ENCODE data around the gene MSH3.

MSH3 gene

DNA sequence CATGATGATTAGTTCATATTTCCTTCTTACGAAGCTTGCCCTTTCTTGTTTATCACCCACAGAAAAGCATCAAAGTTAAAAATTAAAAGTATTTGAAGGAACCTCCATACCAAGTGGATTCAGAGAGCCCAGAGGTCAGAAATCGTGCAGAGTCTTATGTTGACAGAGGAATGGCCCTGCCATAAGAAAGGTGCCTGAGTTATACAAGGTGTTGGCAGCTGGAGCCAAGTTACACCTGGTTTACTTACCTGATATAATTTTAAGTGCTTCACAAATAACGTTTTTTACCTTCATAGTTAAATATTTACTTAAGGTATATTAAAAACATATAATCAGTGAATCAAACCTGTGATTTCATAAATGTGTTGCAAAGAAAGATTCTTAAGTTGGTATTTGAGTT is 42.6 kb downstream of the MSH3 start:
- no peak for TF ChIP-seq ZFX (IDR thresholded peaks at IDR 0.05)
- TF ChIP-seq, protein P1, sequence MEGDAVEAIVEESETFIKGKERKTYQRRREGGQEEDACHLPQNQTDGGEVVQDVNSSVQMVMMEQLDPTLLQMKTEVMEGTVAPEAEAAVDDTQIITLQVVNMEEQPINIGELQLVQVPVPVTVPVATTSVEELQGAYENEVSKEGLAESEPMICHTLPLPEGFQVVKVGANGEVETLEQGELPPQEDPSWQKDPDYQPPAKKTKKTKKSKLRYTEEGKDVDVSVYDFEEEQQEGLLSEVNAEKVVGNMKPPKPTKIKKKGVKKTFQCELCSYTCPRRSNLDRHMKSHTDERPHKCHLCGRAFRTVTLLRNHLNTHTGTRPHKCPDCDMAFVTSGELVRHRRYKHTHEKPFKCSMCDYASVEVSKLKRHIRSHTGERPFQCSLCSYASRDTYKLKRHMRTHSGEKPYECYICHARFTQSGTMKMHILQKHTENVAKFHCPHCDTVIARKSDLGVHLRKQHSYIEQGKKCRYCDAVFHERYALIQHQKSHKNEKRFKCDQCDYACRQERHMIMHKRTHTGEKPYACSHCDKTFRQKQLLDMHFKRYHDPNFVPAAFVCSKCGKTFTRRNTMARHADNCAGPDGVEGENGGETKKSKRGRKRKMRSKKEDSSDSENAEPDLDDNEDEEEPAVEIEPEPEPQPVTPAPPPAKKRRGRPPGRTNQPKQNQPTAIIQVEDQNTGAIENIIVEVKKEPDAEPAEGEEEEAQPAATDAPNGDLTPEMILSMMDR (conservative IDR thresholded peaks at IDR 0.05), result no peak
- H3K27ac ChIP-seq, result no peak overlapping the region

DNA sequence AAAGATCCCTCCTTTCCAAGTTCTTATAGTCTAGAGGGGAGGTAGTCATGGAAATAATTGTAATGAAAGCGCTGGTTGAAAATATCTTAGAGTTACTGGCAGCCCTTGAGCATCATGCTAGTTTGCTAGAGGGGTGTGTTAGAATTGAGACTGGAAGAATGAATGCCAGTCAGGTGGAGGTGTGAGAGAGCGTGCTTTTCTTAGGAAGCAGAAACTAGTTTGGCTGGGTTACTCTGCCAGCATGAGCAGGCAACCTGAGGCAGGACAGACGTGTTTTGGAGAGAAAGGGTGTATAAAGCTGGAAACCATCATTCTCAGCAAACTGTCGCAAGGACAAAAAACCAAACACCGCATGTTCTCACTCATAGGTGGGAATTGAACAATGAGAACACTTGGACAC is 43.9 kb downstream of the MSH3 start:
- TF ChIP-seq ZFX (IDR thresholded peaks at IDR 0.05), result no peak
- TF ChIP-seq, protein P1 (conservative IDR thresholded peaks at IDR 0.05), result no peak
- no peak overlapping the region for H3K27ac ChIP-seq

DNA sequence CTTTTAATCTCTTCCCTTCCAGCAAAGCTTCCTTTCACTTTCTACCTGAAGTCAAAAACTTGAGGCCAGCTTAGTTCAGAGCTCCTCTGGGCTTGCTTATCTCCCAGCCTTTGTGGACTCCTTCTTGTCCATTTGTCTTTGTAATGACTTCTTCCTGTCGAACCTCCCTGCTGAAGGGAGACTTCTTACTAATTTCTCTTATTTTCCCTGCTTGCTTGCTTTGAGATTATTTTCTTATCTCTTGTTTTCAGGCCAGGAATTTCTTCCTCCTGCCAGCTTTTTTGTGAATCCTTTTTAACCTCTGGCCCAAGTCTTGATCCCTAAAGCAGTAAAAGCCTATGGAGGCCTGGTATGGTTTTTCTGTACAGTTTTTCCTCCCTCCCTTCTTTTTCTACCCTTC is 47.1 kb downstream of the MSH3 start:
- no peak overlapping the region for H3K27ac ChIP-seq
- no peak for TF ChIP-seq ZFX (IDR thresholded peaks at IDR 0.05)
- TF ChIP-seq, protein P1 (conservative IDR thresholded peaks at IDR 0.05), result no peak

DNA sequence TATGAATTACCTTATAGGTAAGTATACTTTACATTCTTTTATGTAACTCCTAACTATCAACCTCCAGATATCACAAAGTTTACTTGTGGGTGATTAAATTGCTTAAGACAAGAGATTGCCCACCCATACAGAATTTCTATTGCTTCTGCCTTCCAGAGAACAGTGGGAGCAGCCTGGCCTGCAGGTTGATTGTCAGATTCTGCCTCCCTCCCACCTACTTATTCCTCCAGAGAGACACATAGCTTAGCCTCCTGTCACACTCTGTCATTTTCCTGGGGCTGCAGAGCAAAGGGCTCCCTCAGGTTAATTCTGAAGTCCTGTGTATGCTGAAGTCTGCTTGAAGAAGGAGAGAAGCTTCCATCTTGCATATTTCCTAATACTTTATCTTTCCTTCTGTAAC is 48.8 kb downstream of the MSH3 start:
- H3K27ac ChIP-seq, result no peak overlapping the region
- no peak for TF ChIP-seq ZFX (IDR thresholded peaks at IDR 0.05)
- TF ChIP-seq, protein P1 (conservative IDR thresholded peaks at IDR 0.05), result no peak

DNA sequence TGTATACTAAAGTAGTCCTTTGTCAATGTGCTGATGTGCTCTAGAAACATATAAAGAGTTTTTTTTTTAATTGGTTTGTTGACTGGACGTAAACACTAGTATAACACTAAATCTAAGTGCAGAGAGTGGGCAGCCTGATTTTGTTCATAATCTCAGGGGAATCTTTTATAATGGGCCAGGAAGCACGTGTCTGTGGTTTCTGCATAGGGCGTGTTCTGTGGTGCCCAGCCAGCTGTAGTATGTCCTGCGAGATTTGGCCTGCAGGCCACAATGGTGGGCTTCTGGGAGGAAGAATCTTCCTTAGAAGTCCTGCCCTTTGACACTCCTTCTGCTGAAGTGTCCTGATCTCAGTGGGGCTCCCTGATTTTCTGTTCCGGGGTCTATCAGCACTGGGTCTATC is 49.3 kb downstream of the MSH3 start:
- no peak overlapping the region for H3K27ac ChIP-seq
- TF ChIP-seq, protein P1 (conservative IDR thresholded peaks at IDR 0.05), result no peak
- TF ChIP-seq ZFX (IDR thresholded peaks at IDR 0.05), result no peak

DNA sequence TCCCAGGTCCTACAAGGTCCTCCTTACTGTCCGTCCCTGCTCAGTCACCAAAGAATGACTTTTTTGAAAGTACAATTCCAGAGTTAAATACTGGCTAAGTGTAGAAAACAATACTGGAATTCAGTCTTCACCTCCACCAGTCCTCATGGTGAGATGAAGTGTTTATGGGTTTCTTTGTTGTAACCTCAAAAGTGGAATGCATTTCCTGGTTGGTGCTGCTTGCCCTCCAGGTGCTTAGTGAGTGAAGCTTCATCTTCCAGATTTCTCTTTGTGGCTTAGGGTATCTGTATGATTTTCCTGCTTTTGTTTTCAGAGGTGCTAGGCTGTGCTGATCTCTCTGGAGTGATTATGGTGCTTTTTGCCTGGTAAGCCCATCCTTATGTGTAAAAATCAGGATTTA is 49.8 kb downstream of the MSH3 start:
- TF ChIP-seq ZFX (IDR thresholded peaks at IDR 0.05), result no peak
- TF ChIP-seq, protein P1 (conservative IDR thresholded peaks at IDR 0.05), result no peak
- H3K27ac ChIP-seq, result no peak overlapping the region

- TF ChIP-seq, protein P1 (conservative IDR thresholded peaks at IDR 0.05), result no peak
- TF ChIP-seq ZFX (IDR thresholded peaks at IDR 0.05), result no peak
- H3K27ac ChIP-seq, result no peak overlapping the region
Measured at GRCh38 chr5:80705216-80705769, 50.8 kb downstream of the MSH3 start.
